ENCODE results near the gene DNASE1L1. TPM values are rescaled to one million over a fixed set of nuclear protein-coding genes. Genes with fewer than 3 reads are reported as not detected.

DNASE1L1 gene
- total and polyA plus RNA-seq, 2 donors (not counting 1 experiment from before 2014, with no cell fraction given): 11.3 to 38.5 TPM

DNA sequence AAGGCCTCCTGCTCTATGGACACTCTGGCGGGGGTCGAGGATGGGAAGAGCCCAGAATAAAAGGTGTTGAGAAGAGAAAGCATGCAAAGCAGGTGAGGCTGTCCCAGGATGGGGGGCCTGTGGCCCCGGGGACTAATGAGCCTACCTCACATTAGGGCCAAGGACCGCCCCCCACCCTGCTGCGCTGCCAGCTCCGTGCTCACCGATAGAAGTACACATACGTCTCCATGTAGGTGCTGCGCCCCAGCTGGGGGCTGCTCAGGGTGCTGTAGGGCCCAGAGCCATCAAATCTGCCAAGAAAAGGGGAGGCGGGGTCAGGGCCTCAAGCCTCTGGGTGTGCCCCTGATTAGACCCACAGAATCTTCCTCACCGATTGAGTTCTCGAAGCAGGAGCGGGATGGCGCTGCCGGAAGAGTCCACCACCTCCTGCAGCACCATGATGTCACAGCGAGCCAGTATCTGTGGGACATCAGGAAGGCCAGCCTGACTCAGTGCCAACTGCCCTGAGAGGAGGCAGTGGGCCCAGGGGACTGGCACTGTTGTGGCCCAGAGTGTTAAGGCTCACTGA lies 4.3 kb downstream of the DNASE1L1 start:
- H3K4me3 ChIP-seq (replicated peaks in 1 of 4; ENCODE audit: control extremely low read depth in 1 of 4, insufficient read depth in 1 of 4, low read depth in 3 of 4, low read length in 4 of 4): no peak overlapping the region
- DNase-seq (ENCODE audit: low read depth in 2 of 2): no peak
- H3K9me3 ChIP-seq (ENCODE audit: control insufficient read depth, insufficient read depth, low read depth, low read length): no peaks in the 10 kb centered on the region
- no peak overlapping the region for H3K9ac ChIP-seq (ENCODE audit: insufficient read depth, low read length)
- no peak overlapping the region for H3K4me2 ChIP-seq (ENCODE audit: extremely low read depth, insufficient read depth, low read length)
- H2AFZ ChIP-seq (ENCODE audit: low read length): no peak overlapping the region
- no peaks in the 10 kb centered on the region for H3K4me1 ChIP-seq (ENCODE audit: control insufficient read depth, extremely low read depth, insufficient read depth, low read length)
- H4K20me1 ChIP-seq (ENCODE audit: control insufficient read depth, extremely low read depth, insufficient read depth, low read length): no peaks in the 10 kb centered on the region
- H3K79me2 ChIP-seq (ENCODE audit: control insufficient read depth, insufficient read depth, low read length): peaks cover 5% of the 10 kb centered on the region
- H3K27me3 ChIP-seq (ENCODE audit: control insufficient read depth, insufficient read depth, low read length): no peaks in the 10 kb centered on the region
- no peak overlapping the region for H3K27ac ChIP-seq (ENCODE audit: insufficient read depth, low read length)
- TF ChIP-seq, protein P1, sequence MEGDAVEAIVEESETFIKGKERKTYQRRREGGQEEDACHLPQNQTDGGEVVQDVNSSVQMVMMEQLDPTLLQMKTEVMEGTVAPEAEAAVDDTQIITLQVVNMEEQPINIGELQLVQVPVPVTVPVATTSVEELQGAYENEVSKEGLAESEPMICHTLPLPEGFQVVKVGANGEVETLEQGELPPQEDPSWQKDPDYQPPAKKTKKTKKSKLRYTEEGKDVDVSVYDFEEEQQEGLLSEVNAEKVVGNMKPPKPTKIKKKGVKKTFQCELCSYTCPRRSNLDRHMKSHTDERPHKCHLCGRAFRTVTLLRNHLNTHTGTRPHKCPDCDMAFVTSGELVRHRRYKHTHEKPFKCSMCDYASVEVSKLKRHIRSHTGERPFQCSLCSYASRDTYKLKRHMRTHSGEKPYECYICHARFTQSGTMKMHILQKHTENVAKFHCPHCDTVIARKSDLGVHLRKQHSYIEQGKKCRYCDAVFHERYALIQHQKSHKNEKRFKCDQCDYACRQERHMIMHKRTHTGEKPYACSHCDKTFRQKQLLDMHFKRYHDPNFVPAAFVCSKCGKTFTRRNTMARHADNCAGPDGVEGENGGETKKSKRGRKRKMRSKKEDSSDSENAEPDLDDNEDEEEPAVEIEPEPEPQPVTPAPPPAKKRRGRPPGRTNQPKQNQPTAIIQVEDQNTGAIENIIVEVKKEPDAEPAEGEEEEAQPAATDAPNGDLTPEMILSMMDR (conservative IDR thresholded peaks at IDR 0.05 in 1 of 2, IDR thresholded peaks at IDR 0.05 in 1 of 2; ENCODE audit: low read depth in 1 of 2, low read length in 2 of 2): no peak
- TF ChIP-seq EZH2 (IDR thresholded peaks at IDR 0.05; ENCODE audit: low read length, missing control alignments): no peak
- peaks cover 3% of the 10 kb centered on the region for H3K36me3 ChIP-seq (ENCODE audit: control insufficient read depth, insufficient read depth, low read length)

DNA sequence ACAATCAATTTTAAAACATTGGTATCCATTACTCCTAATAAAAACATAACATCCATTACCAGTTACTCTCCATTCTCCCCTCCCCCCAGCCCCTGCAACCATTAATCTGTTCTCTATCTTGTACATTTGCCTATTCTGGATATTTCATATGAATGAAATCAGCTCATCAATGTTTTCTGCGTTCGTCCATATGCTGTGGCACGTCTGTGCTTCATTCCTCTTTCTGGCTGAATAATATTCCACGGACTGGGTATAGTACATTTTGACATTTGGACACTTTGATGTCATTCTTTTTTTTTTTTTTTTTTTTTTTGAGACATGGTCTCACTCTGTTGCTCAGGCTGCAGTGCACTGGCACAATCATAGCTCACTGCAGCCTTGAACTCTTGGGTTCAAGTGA lies 5.2 kb downstream of the DNASE1L1 start:
- Histone ChIP-seq H3K4me2 (ENCODE audit: extremely low read depth, insufficient read depth, low read length) (no peak overlapping the region), H4K20me1 (ENCODE audit: control insufficient read depth, extremely low read depth, insufficient read depth, low read length) (no peaks in the 10 kb centered on the region), H3K4me1 (ENCODE audit: control insufficient read depth, extremely low read depth, insufficient read depth, low read length) (no peaks in the 10 kb centered on the region), H3K27ac (ENCODE audit: insufficient read depth, low read length) (no peak overlapping the region), H3K27me3 (ENCODE audit: control insufficient read depth, insufficient read depth, low read length) (no peaks in the 10 kb centered on the region), H2AFZ (ENCODE audit: low read length) (no peak overlapping the region), H3K79me2 (ENCODE audit: control insufficient read depth, insufficient read depth, low read length) (peaks cover 14% of the 10 kb centered on the region), H3K4me3 (replicated peaks in 1 of 4; ENCODE audit: control extremely low read depth in 1 of 4, insufficient read depth in 1 of 4, low read depth in 3 of 4, low read length in 4 of 4) (no peak overlapping the region), H3K9ac (ENCODE audit: insufficient read depth, low read length) (no peak overlapping the region), H3K36me3 (ENCODE audit: control insufficient read depth, insufficient read depth, low read length) (peaks cover 4% of the 10 kb centered on the region), H3K9me3 (ENCODE audit: control insufficient read depth, insufficient read depth, low read depth, low read length) (no peaks in the 10 kb centered on the region)
- no peak for DNase-seq (ENCODE audit: low read depth in 2 of 2)
- TF ChIP-seq, protein P1 (conservative IDR thresholded peaks at IDR 0.05 in 1 of 2, IDR thresholded peaks at IDR 0.05 in 1 of 2; ENCODE audit: low read depth in 1 of 2, low read length in 2 of 2): no peak
- TF ChIP-seq EZH2 (IDR thresholded peaks at IDR 0.05; ENCODE audit: low read length, missing control alignments): no peak

DNA sequence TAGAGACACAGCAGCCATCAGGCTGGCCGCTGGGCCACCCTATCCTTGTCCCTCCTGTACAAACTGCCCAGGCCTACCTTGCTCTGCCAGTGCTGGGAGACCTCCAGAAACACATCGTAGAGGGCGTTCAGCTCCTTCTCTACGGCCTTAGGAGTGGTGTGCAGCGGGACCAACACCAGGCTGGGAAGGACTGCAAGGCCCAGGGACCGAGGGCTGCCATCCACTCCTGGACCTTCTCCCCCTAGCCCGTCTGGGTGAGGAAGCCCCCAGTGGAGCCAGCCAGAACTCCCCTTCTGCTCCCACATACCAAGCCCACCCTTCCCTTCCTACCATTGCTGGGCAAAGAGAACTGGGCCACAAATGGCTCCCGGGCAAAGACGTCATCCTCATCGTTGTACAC lies 5.9 kb downstream of the DNASE1L1 start:
- Histone ChIP-seq H3K36me3 (ENCODE audit: control insufficient read depth, insufficient read depth, low read length) (peaks cover 4% of the 10 kb centered on the region), H3K9ac (ENCODE audit: insufficient read depth, low read length) (no peak overlapping the region), H3K4me1 (ENCODE audit: control insufficient read depth, extremely low read depth, insufficient read depth, low read length) (no peaks in the 10 kb centered on the region), H3K27ac (ENCODE audit: insufficient read depth, low read length) (no peak overlapping the region), H3K4me3 (replicated peaks in 1 of 4; ENCODE audit: control extremely low read depth in 1 of 4, insufficient read depth in 1 of 4, low read depth in 3 of 4, low read length in 4 of 4) (no peak overlapping the region), H2AFZ (ENCODE audit: low read length) (no peak overlapping the region), H3K9me3 (ENCODE audit: control insufficient read depth, insufficient read depth, low read depth, low read length) (no peaks in the 10 kb centered on the region), H4K20me1 (ENCODE audit: control insufficient read depth, extremely low read depth, insufficient read depth, low read length) (no peaks in the 10 kb centered on the region), H3K79me2 (ENCODE audit: control insufficient read depth, insufficient read depth, low read length) (peaks cover 20% of the 10 kb centered on the region), H3K4me2 (ENCODE audit: extremely low read depth, insufficient read depth, low read length) (no peak overlapping the region), H3K27me3 (ENCODE audit: control insufficient read depth, insufficient read depth, low read length) (no peaks in the 10 kb centered on the region)
- no peak for TF ChIP-seq EZH2 (IDR thresholded peaks at IDR 0.05; ENCODE audit: low read length, missing control alignments)
- TF ChIP-seq, protein P1 (conservative IDR thresholded peaks at IDR 0.05 in 1 of 2, IDR thresholded peaks at IDR 0.05 in 1 of 2; ENCODE audit: low read depth in 1 of 2, low read length in 2 of 2): no peak
- DNase-seq (ENCODE audit: low read depth in 2 of 2): no peak

Data from fibroblast of lung (primary cell).